ENCODE results near the gene COL27A1.

The COL27A1 gene

DNA sequence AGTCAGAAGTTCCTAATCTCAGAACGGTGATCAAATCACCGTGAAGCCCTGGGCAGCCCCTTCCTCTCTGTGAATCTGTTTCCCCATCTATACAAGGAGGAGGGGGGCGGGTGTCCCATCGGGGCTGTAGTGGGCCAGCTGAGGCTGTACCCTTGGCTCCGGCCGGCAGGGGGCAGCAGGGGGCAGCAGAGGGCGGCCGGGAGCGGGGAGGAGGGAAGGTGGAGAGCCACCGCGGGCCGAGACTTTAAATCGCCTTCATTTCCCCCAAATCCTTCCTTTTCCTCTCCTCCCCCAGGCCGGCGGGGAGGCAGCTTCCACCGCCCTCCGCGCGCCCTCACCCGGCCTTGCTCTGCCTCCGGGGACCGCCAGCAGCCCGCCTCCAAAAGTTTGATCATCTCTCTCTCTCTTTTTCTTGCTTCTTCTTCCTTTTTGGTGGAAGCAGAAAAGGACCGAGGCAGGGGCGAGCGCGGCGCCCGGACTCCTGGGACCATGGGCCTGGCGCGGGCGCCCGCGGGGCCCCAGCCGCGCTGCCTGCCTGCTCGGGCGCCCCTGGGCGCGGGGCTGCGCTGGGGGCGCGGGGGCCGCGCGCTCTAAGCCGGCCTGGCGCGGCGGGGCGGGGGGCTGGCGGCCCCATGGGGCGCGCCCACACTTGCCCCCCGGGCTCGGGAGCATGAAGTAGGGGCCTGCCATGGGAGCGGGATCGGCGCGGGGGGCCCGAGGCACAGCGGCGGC lies at the start of gene COL27A1:
COL27A1 (plus strand) TSS at position 275 of the 732 bp plus-strand sequence; CDS start at position 689, 414 bp downstream.
- peak; percentile 90 for DNase-seq

DNA sequence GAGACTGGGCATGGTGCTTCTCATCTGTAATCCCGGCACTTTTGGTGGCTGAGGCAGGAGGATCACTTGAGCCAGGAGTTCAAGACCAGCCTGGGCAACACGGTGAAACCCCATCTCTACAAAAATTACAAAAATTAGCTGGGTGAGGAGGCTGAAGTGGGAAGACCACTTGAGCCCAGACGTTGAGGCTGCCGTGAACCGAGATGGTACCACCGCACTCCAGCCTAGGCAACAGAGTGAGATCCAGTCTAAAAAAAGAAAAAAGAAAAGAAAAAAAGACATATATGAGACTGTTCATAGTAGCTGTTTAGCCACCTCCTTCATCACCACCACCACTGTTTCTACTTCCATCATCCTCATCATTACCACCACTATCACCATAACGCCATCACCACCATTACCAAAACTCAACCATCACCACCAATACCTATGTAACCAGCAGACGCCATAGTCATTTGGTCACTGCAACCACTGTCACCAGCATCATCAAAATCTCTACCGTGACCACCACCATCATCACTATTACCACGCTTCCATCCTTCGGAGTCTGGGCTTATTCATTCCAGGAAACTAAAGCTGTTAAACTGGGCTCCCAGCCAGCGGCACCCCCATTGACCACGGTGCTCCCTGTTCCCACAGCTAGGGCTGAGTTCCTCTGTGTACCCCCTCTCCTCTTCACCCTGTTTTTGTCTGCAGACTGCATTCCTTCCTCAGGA lies 47.9 kb upstream of the COL27A1 start:
- DNase-seq = no peak

DNA sequence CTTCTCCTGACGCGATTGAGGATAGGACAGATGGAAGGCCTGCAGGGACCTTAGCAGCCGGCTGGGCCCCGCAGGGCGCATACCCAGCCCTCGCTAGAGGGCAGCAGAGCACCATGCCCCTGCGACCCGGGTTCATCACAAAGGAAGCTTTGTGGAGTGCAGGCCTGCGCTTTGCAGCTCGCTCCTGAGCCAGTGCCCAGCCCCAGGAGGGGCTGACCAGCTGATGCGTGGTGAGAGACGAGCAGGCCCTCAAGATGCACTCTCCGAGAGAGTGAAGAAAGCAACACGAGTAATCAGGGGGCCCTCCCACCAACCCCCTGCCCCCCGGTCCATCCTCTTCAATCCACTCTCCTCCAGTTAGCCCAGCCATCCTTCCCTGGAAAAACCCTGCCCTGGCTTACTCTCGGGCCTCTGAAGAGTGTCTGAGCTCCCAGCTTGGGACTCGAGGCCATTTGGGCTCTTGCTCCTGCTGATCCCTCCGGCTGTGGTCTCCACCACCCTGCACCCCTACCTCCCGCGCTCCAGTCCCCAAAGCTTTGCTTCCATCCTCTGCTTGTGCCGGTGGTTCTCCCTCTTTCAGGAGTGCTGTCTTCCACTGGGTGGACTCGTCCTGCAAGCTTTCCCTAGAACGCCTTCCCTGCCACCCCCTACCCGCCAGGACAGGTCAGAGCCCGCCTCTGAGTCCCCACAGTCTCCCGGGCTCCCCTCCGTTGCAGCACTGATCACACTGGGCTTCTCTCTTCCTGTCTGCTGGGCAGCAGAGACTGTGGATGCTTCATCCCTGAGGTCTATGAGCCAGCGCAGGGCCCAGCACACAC lies 47.1 kb upstream of the COL27A1 start:
- peak; percentile 74 for DNase-seq

DNA sequence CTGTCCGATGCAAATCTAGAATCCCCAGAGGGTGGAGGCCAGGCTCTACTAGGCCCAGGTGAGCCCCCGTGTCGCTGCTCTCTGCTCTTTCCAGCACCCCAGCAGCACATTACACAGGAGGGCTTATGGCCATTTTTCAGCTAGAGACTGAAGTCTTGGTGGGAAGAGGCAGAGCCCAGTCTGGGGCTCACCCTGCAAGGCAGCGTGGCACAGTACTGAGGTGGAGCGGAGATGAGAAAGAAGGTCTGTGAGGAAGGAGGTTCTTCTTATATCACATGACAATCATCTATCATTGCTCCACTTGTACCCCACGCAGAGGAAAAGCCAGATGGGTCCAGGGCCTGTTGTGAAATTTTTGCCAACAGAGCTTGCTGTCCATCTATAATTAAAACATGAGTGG lies 46.2 kb upstream of the COL27A1 start:
- no peak for DNase-seq

DNA sequence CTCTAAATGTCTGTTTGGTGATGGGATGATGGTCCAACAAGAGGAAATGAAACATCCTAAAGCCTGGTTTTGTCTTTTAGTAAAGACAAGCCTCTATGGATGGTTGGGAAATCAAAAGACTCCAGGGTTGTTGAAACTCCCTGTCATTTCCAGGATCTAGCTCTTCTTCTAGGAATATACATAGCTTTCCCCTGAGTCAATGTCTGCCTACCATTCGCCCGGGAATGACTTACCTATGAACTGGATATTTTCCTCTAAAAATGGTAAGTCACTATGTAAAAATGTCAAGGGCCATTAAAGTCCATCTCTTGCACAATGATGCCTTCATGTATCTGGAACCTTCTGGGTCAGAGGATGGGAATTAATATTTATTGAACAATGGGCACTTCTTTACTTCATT lies 45.2 kb upstream of the COL27A1 start:
- no peak for DNase-seq

DNA sequence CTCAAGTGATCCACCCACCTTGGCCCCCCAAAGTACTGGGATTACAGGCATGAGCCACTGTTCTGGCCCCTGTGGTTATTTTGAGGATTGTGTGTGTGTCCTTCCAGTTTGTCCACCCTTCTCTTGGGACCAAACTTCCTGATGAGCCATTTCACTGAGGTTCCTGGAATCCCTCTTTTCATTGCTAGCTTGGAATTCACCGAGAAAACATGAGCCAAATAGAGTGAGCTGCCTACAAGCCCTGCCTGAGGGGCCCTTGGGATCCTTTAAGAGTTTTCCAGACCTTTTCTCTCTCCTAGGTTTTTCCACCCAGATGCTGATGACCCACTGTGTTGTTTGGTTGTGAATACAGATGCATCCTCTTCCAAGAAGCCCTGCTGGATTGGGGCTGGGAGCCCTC lies 43.0 kb upstream of the COL27A1 start:
- no peak for DNase-seq

DNA sequence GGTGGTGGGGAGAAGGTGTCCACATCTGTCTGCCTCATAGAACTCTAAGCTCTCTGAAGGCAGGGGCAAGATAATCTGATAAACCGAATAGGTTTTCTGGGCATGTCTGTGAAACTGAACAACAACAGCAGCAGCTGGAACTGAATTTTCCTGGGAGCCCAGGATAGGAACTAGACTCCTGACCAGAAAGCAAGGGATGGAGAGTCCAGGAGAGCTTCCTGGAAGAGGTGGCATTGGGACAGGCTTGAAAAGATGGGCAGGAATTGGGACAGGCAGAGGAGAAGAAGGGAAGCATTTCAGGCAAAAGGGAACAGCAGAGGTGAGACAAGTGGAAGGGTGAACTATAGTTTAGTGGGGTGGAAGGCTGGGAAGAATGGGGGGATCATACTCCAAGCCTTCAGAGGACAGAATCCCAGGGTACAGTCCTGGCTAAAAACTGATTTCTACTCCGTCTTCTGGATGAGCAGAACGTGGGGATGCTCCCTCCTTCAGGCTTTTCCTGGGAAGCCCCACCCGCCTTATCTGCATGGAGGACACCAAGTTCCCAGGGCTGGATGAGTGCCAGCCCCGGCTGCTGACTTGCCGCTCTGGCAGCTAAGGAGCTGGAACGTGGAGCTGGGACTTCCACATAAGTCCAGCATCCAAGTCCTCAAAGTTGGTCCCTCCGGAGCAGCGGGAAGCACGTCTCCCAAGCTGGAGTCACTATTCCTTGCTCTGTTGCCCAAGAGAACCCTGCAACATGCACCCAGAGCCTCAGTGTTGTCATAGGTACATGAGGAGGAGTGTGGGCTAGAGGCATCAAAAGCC lies 42.4 kb upstream of the COL27A1 start:
- DNase-seq = no peak

DNA sequence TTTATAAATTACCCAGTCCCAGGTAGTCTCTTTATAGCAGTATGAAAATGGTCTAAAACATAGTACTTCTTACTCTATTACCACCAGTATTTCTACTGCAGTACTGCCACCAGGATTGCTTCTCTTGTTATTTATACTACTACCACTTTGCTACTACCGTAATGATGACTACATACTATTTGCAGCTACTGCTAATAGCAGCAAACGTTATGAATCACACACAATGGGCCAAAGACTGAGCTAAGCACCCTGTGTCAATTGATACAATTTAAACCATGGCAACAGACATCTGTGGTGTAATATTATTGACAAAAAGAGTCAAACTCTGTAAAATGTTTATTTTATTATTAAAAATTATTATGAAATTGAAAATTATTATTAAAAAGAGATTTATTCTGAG lies 41.0 kb upstream of the COL27A1 start:
- no peak for DNase-seq

DNA sequence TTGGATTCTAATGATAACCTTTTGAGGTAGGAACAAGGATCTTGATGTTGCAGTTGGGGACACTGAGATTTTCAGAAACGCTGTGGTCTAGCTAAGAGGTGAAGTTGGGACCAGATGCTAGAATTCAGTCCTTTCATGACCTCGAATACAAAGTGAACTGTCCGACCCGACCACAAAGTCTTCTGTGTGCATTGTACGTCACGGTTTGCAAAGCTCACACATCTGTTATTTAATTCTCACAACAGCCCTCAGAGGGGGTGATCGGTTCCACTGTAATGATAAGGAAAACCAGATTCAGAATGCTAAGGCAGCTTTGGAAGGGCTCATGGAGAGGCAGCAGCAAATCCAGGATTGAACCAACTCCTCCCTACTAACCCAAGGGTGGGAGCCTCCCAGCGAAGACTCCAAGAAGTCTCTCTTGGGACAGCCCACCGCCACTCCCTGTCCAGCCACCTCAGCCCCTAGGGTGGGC lies 39.6 kb upstream of the COL27A1 start:
- DNase-seq = no peak

DNA sequence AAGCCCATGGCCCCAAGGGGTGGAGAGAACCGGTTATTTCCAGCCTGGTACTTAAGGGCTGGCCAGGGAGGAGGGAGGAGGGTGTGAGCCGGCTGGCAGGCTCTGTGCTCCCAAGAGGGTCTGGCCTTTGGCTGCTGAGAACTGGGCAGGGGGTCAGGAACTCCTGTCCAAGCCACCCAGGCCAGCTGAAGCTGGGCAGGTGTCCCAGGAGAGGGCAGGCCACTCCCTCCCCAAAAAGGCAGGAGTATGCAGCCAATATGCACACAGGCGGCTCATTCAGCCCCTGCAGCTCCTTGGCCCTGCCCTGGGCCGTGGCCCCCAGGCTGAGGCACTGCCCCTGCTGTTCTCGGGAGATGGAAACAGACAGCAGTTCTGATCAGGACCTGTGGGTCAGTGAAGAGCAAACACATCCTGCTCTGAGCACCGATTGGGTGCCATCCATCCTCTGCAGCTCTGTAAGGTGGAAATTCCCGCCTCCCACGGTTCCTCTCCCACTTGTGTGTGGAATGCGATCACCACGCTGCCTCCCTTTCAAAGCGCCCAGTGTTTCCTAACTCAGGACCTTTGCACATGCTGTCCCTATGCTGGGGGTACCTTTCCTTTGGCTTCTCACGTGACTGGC lies 39.1 kb upstream of the COL27A1 start:
- DNase-seq = no peak

DNA sequence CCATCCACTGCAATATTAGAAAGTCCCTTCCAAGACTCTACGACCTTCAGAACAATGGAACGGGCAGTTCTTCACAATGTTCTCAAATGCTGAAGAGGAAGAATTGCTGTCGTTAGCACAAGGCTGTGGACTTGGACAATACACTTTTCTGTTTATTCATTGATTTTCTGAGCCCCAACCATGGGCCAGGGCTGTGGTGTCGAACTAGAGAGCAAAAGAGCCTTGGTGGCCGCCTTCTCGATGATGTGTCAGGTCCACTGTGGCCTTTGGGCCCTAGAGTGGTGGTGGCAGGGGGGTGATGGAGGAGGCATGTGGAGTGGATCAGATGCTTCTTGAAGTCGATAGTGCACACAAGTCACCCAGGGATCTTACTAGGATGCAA lies 37.7 kb upstream of the COL27A1 start:
- no peak for DNase-seq

DNA sequence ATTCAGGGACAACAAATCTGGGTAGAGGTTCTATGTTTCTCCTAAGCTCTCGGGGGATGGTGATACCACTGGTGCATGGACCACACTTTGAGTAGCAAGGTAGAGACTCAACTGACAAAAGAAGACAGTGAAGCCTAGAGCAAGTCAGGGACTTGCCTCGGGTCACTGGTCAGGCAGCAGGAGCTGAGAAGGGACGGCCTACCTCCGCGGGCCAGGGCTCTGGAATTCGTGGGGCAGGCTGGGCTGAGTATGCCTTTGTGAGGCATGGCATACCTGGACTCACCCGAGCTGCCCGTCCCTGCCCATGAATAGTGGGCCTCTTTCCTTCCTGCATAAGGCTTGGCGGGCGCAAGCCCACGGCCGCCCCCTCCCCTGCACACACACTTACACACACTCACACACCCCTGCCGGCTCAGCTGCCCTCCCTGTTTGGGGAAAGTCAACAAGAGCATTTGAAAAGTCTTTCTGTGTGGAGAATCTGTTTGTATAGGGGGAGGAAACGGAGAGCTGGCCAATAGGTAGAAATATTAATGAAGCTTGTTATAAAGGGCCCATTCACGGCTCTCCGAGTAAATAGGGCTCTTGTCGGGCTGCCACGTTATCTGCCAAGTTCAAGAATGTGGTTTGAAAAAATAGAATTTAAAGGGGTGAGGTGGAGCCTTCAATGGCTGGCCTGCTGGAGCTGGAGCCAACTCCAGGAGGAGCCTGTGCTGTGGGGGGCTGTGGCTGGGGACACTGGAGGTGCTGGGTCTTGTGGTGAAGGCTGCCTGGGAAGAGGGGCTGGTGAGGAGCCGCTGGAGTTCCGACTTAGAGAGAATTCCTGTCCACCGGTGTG lies 37.1 kb upstream of the COL27A1 start:
- DNase-seq = no peak

DNA sequence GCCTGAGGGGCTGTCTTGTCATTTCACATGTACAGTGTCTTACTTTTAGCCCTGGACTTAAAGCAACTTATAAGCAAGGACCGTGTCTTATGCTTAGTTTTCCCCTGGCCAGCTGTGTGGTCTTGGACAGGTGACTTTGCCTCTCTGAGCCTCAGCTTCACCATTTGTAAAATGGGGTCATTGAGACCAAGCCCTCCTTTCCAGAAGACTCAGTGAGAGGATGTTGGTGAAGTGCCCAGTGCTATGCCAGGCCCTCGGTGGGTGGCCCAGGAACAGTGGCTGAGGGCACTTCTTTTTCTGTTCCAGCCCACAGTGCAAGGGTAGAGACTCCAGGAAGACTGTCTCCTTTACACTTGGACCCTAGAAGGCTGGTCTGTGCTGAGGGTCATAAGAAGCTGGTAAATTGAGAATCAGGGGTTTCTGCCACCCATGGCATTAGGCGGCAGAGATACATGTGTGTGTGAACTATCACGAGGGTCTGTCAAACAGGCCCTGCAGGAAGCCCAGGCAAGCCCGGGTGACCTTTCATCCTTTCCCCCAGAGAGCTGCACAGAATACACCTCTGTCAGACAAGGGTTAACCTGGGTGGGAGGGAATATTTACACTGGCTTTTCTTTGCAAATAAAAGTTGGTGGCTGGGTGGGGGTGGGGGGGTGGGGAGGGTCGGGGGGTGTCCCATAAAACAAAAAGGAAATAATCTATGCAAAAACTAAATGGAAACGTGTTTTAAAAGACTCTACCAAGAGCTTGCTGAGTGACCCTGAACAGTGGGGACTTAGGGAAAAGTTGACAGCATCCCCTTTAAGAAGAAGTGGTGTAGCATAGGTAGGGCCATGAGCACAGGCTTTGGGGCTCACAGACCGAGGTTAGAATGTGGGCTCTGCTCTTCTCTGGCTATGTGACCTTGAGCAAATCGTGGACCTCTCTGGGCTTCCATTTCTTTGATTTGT lies 35.8 kb upstream of the COL27A1 start:
- no peak for DNase-seq

DNA sequence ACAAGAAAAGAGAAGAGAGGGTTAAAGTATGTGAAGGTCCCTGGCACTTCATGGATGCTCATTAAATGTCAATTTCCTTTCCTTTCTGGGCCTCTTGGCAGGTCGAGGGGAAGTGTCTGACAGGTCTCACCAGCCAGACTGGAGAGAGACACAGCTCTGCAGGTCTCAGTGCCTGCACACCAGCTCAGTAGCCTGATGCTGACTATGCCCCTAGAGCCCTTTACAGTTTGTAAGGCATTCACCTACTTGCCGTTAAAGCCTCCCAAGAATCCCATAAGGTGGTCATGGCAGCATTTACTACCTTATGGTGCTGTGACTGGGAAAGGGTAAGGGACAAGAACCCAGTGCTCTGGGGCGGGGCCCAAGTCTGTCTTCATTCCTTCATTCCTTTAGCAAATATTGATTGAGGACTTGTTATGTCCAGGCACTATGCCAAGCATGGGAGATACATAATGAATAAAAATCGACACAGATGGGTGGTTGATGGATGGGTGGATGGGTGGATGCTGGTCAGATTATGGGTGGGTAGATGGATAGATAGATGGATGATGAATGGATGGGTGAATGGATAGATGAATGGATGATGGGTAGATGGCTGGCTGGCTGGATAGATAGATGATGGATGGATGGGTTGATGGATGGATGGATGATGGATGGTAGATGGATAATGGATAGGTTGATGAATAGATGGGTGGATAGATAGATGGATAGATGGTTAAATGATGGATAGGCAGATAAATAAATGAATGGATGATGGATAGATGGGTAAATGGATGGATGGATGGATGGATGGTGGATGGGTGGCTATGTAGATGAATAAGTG lies 34.9 kb upstream of the COL27A1 start:
- no peak for DNase-seq

DNA sequence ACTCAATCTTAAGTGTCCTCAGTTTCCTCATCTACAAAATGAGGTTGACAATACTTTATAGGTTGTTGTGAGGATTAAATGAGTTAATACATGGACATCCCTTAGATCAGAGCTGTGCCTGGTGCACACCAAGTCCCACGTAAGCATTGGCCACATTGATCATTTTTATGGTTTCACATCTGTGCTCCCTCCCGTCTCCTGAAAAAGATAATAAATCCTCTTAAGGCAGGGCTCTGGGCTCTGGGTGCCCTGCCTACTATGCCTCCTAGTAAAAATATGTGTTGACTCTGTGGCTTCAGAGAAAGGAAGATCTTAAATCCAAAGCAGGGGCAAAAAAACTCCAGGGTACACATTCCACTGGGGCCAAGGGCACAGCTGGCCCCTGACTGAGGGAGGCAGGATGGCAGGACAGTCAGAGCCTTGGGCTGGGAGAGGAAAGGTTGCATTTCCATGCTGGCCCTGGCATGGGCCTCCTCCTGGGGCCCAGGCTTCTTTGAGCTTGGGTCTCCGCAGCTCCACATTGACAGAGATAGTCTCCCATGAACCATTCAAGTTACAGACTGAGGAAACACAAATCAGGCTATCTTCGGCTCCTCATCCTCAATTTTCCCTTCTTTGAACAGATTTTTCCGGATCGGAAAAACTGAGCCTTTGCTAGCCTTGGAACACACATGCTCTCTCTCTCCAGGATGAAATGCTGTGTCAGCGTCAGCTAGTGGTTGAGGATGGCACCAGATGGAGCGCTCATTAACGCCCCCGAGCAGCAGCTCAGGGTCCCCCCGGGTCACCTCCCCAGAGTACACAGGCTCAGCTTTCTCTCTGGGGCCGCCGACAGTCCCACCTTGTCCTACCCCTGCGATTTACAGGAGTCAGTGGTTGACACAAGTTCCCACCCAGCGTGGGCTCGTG lies 33.9 kb upstream of the COL27A1 start:
- no peak for DNase-seq

DNA sequence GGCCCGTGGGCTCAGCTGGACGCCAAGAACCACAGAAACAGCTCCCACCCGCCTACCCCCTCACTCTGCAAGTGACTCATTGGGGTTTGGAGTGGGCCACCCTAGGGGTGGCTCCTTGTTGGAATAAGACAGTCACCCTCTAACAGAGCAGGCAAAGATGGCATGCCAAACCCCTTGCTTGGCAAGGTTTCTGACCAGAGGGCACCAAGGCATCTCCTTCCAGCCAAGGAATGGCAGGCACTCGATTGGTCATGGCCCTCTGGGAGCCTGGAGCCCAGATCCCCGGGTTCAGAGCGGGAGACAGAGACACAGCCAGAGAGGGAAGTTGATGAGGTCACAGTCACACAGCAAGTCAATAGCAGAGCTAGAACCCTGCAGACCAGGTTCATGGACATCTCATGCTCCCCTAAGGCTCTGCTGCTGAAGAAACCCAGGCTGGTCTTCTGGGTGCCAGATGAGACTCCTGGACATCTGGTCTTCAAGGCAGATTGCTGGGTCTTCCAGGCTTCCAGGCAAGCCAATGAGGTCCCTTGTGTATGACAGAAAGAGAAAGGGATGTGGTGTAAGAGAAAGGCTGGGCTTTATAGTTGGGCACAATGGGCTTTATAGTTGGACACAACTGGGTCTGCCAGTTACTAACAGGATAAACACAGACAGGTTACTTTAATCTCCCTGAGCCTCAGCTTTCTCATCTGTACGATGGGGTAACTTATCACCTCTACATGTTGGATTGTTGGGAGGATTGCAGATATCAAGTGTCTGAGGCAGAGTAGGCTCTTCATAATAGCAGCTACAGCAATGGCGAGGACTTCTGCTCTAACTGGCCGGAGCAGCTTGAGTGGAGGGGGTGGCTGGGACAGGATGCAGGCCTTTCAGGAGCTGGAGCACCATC lies 33.0 kb upstream of the COL27A1 start:
- no peak for DNase-seq
